ENCODE data around the gene TBC1D2. TPM values are rescaled to one million over a fixed set of nuclear protein-coding genes. Genes with fewer than 3 reads are reported as not detected.

TBC1D2 gene
- total and polyA plus RNA-seq, 2 donors = 2.5 to 21.2 TPM

DNA sequence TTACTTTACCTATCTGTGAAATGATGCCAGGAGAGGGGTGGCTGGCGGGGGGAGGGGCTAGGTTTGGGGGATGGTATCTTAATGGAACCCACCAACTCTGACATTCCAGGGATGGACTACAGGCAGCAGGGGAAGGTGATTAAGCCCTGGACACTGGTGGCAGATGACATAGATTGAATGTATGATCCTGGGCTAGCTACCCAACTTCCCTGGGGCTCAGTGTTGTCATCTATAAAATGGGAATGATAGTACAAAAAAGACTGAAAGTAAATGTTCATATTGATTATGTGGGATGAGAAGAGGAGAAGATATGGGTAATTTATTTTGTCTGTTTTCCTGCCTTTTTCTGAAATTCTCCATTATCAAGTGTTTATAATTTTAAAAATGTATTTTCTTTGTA, 69.2 kb downstream of the TBC1D2 start:
- no peak overlapping the region for H3K4me3 ChIP-seq (ENCODE audit: low read length in 2 of 2)
- peaks cover 0 to 3% of the 10 kb centered on the region in 2 donors for H3K36me3 ChIP-seq (ENCODE audit: control insufficient read depth in 2 of 2, insufficient read depth in 2 of 2, low read length in 1 of 2)
- no peak for DNase-seq (ENCODE audit: low read depth in 6 of 9, low spot score in 9 of 9)
- H3K27ac ChIP-seq (ENCODE audit: low read depth in 1 of 2, low read length in 1 of 2) = no peak overlapping the region
- peaks cover 8 to 34% of the 10 kb centered on the region in 2 donors for H3K4me1 ChIP-seq (ENCODE audit: control insufficient read depth in 2 of 2, insufficient read depth in 2 of 2, low read length in 2 of 2)
- no peaks in the 10 kb centered on the region for H3K27me3 ChIP-seq (ENCODE audit: control insufficient read depth in 2 of 2, insufficient read depth in 1 of 2, low read length in 1 of 2)
- H3K9me3 ChIP-seq (ENCODE audit: control insufficient read depth in 2 of 2, insufficient read depth in 1 of 2, low read length in 1 of 2) = no peaks in the 10 kb centered on the region
- WGBS = 54% methylated on average over 1 of the region's 1 CpG

- DNase-seq (ENCODE audit: low read depth in 6 of 9, low spot score in 9 of 9) = no peak
- Histone ChIP-seq H3K4me1 (ENCODE audit: control insufficient read depth in 2 of 2, insufficient read depth in 2 of 2, low read length in 2 of 2) (peaks cover 8 to 29% of the 10 kb centered on the region in 2 donors), H3K36me3 (ENCODE audit: control insufficient read depth in 2 of 2, insufficient read depth in 2 of 2, low read length in 1 of 2) (peaks cover 0 to 3% of the 10 kb centered on the region in 2 donors), H3K9me3 (ENCODE audit: control insufficient read depth in 2 of 2, insufficient read depth in 1 of 2, low read length in 1 of 2) (no peaks in the 10 kb centered on the region), H3K4me3 (ENCODE audit: low read length in 2 of 2) (no peak overlapping the region), H3K27ac (ENCODE audit: low read depth in 1 of 2, low read length in 1 of 2) (no peak overlapping the region), H3K27me3 (ENCODE audit: control insufficient read depth in 2 of 2, insufficient read depth in 1 of 2, low read length in 1 of 2) (no peaks in the 10 kb centered on the region)
- 90% methylated on average over 6 of the region's 6 CpGs for WGBS
Observed at GRCh38 chr9:98185611-98186171, 69.8 kb downstream of the TBC1D2 start.

GRCh38 chr9:98185021-98185567, 70.4 kb downstream of the TBC1D2 start:
- Histone ChIP-seq H3K27me3 (ENCODE audit: control insufficient read depth in 2 of 2, insufficient read depth in 1 of 2, low read length in 1 of 2) (no peaks in the 10 kb centered on the region), H3K4me1 (ENCODE audit: control insufficient read depth in 2 of 2, insufficient read depth in 2 of 2, low read length in 2 of 2) (peaks cover 8 to 28% of the 10 kb centered on the region in 2 donors), H3K27ac (ENCODE audit: low read depth in 1 of 2, low read length in 1 of 2) (no peak overlapping the region), H3K9me3 (ENCODE audit: control insufficient read depth in 2 of 2, insufficient read depth in 1 of 2, low read length in 1 of 2) (no peaks in the 10 kb centered on the region), H3K36me3 (ENCODE audit: control insufficient read depth in 2 of 2, insufficient read depth in 2 of 2, low read length in 1 of 2) (peaks cover 0 to 3% of the 10 kb centered on the region in 2 donors), H3K4me3 (ENCODE audit: low read length in 2 of 2) (no peak overlapping the region)
- no peak for DNase-seq (ENCODE audit: low read depth in 6 of 9, low spot score in 9 of 9)
- WGBS = 97% methylated on average over 6 of the region's 6 CpGs

GRCh38 chr9:98184326-98184725, 71.1 kb downstream of the TBC1D2 start:
- 94% methylated on average over 6 of the region's 6 CpGs for WGBS
- no peak for DNase-seq (ENCODE audit: low read depth in 6 of 9, low spot score in 9 of 9)

DNA sequence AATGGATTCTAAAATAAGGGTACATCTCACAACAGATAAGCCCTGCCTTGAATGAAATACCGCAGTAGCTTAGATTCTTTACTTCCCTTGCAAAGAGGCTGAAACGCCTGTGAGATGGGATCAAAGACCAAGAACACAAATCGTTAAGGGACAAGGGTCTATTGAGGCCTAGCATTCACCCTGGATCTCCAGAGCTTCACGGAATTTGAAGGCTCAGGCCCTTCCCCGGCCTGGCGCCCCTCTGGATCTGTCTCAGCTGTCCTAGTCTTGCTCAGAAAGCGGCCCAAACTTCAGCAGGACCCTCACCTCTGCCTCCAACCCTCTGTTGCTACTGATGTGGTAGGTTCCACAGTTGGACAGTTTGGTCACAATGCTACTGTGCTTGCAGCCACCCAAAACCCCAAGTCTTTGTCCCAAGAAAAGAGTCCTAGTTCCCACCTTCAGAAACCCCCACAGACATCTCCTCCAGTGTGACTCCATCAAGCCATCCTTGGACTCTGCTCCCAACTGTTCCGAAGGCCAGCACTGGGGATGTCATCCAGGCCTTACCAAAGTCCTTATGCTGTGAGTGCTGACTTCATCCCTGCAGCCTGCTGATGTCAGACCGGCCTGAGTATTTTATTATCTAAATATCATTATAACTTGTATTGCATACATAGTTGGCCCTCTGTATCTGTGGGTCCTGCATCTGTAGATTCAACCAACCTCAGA, 72.4 kb downstream of the TBC1D2 start:
- no peaks in the 10 kb centered on the region for H3K9me3 ChIP-seq (ENCODE audit: control insufficient read depth in 2 of 2, insufficient read depth in 1 of 2, low read length in 1 of 2)
- no peak overlapping the region for H3K4me3 ChIP-seq (ENCODE audit: low read length in 2 of 2)
- H3K27me3 ChIP-seq (ENCODE audit: control insufficient read depth in 2 of 2, insufficient read depth in 1 of 2, low read length in 1 of 2) = no peaks in the 10 kb centered on the region
- DNase-seq (ENCODE audit: low read depth in 6 of 9, low spot score in 9 of 9) = no peak
- no peak overlapping the region for H3K27ac ChIP-seq (ENCODE audit: low read depth in 1 of 2, low read length in 1 of 2)
- peaks cover 0 to 3% of the 10 kb centered on the region in 2 donors for H3K36me3 ChIP-seq (ENCODE audit: control insufficient read depth in 2 of 2, insufficient read depth in 2 of 2, low read length in 1 of 2)
- H3K4me1 ChIP-seq (ENCODE audit: control insufficient read depth in 2 of 2, insufficient read depth in 2 of 2, low read length in 2 of 2) = peaks cover 0 to 28% of the 10 kb centered on the region in 2 donors
- 97% methylated on average over 9 of the region's 9 CpGs for WGBS

More at GRCh38 chr9:98184326-98184725, 71.1 kb downstream of the TBC1D2 start:
- Histone ChIP-seq H3K9me3 (ENCODE audit: control insufficient read depth in 2 of 2, insufficient read depth in 1 of 2, low read length in 1 of 2) (no peaks in the 10 kb centered on the region), H3K27me3 (ENCODE audit: control insufficient read depth in 2 of 2, insufficient read depth in 1 of 2, low read length in 1 of 2) (no peaks in the 10 kb centered on the region), H3K36me3 (ENCODE audit: control insufficient read depth in 2 of 2, insufficient read depth in 2 of 2, low read length in 1 of 2) (peaks cover 0 to 3% of the 10 kb centered on the region in 2 donors), H3K4me1 (ENCODE audit: control insufficient read depth in 2 of 2, insufficient read depth in 2 of 2, low read length in 2 of 2) (peaks cover 6 to 30% of the 10 kb centered on the region in 2 donors), H3K27ac (ENCODE audit: low read depth in 1 of 2, low read length in 1 of 2) (no peak overlapping the region), H3K4me3 (ENCODE audit: low read length in 2 of 2) (no peak overlapping the region)

DNA sequence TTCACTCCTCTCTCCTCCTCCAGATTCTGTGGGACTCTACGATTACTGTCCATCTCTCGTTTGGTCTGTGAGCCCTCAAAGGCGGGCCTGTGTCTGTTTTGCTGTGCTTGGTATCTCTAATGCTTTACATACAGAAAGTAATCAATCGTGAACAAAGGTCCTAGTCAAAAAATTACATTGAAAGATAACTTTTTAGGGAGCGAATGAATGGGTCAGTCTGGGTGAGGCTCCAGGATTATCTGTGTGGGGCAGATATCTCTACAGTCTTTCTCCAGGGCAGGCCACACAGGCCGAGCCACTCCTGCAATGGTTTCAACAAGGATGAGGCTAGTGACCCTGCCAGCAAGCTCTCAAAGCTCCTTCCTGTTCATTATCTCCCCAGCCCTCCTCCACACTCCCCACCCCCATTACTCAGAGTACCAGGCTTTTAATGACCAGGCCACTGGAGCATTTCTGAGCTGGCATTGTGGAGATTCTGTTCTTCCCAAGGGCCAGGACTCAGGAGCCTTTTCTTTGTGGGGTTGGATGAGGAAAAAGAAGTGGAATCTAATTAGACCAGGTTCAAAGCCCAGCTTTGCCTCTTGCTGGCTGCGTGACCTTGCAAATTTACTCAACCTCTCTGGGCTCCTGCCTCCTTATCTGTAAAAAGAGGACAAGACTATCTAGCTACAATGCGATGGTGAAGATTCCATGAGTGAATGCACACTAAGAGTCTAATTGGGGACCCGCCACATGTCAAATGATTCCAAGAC, 73.2 kb downstream of the TBC1D2 start:
- no peak overlapping the region for H3K27ac ChIP-seq (ENCODE audit: low read depth in 1 of 2, low read length in 1 of 2)
- 98% methylated on average over 9 of the region's 9 CpGs for WGBS
- no peak overlapping the region for H3K4me3 ChIP-seq (ENCODE audit: low read length in 2 of 2)
- H3K27me3 ChIP-seq (ENCODE audit: control insufficient read depth in 2 of 2, insufficient read depth in 1 of 2, low read length in 1 of 2) = no peaks in the 10 kb centered on the region
- no peak for DNase-seq (ENCODE audit: low read depth in 6 of 9, low spot score in 9 of 9)
- peaks cover 0 to 3% of the 10 kb centered on the region in 2 donors for H3K36me3 ChIP-seq (ENCODE audit: control insufficient read depth in 2 of 2, insufficient read depth in 2 of 2, low read length in 1 of 2)
- H3K4me1 ChIP-seq (ENCODE audit: control insufficient read depth in 2 of 2, insufficient read depth in 2 of 2, low read length in 2 of 2) = peaks cover 0 to 25% of the 10 kb centered on the region in 2 donors
- no peaks in the 10 kb centered on the region for H3K9me3 ChIP-seq (ENCODE audit: control insufficient read depth in 2 of 2, insufficient read depth in 1 of 2, low read length in 1 of 2)

- Histone ChIP-seq H3K9me3 (ENCODE audit: control insufficient read depth in 2 of 2, insufficient read depth in 1 of 2, low read length in 1 of 2) (no peaks in the 10 kb centered on the region), H3K27ac (ENCODE audit: low read depth in 1 of 2, low read length in 1 of 2) (no peak overlapping the region), H3K4me1 (ENCODE audit: control insufficient read depth in 2 of 2, insufficient read depth in 2 of 2, low read length in 2 of 2) (peaks cover 2 to 30% of the 10 kb centered on the region in 2 donors), H3K4me3 (ENCODE audit: low read length in 2 of 2) (no peak overlapping the region), H3K36me3 (ENCODE audit: control insufficient read depth in 2 of 2, insufficient read depth in 2 of 2, low read length in 1 of 2) (peaks cover 0 to 3% of the 10 kb centered on the region in 2 donors), H3K27me3 (ENCODE audit: control insufficient read depth in 2 of 2, insufficient read depth in 1 of 2, low read length in 1 of 2) (no peaks in the 10 kb centered on the region)
- WGBS = 98% methylated on average over 5 of the region's 5 CpGs
- DNase-seq (ENCODE audit: low read depth in 6 of 9, low spot score in 9 of 9) = no peak
Observed at GRCh38 chr9:98181746-98182068, 73.7 kb downstream of the TBC1D2 start.

DNA sequence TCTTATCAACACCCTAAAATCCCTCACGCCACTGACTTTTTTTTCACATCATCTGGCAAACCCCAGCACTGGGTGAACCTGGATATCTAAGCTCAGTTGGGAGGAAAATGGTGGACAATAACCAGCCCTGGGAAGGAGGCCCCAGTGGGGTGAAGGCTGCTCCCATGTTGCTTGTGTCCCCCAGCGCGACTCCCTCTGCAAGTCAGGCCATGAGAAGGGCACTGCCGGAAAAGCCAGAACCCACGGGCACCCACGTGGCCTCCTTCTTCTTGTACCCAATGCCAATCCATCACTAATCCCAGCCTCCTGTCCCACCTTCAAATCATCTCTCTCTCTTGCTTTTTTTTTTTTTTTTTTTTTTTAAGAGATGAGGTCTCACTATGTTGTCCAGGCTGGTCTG, 74.5 kb downstream of the TBC1D2 start:
- Histone ChIP-seq H3K27me3 (ENCODE audit: control insufficient read depth in 2 of 2, insufficient read depth in 1 of 2, low read length in 1 of 2) (no peaks in the 10 kb centered on the region), H3K27ac (ENCODE audit: low read depth in 1 of 2, low read length in 1 of 2) (no peak overlapping the region), H3K4me1 (ENCODE audit: control insufficient read depth in 2 of 2, insufficient read depth in 2 of 2, low read length in 2 of 2) (peaks cover 9 to 37% of the 10 kb centered on the region in 2 donors), H3K9me3 (ENCODE audit: control insufficient read depth in 2 of 2, insufficient read depth in 1 of 2, low read length in 1 of 2) (no peaks in the 10 kb centered on the region), H3K36me3 (ENCODE audit: control insufficient read depth in 2 of 2, insufficient read depth in 2 of 2, low read length in 1 of 2) (peaks cover 0 to 3% of the 10 kb centered on the region in 2 donors), H3K4me3 (ENCODE audit: low read length in 2 of 2) (no peak overlapping the region)
- WGBS = 97% methylated on average over 6 of the region's 6 CpGs
- DNase-seq (ENCODE audit: low read depth in 6 of 9, low spot score in 9 of 9) = no peak
